ENCODE data around the gene THEMIS2.

THEMIS2 gene

DNA sequence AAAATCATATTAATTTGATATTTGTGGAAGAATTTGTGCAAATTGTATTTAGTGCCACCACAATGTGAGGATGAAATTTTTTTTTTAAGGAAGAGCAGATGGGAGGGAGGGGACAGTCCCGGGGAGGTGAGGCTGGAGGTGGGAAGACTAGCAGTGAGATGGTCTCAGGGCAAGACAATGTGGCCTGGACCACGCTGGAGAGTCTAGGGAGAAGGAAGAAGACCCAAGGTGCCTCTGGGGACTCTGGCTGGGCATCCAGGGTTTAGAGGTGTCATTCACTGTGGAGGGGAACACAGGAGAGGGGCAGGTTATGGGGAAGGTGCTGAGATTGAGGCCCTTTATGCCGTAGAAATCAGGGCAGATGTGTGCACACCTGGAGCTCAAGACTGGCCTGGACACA, 10.3 kb upstream of the THEMIS2 start:
- Histone ChIP-seq H2AFZ (ENCODE audit: low read length) (no peak overlapping the region), H3K9me3 (replicated peaks; ENCODE audit: insufficient read depth, low read length) (no peaks in the 10 kb centered on the region), H3K4me3 (ENCODE audit: low read length) (no peak overlapping the region), H3K9ac (ENCODE audit: low read length) (no peak overlapping the region), H3K79me2 (ENCODE audit: low read length) (no peaks in the 10 kb centered on the region), H3K36me3 (replicated peaks; ENCODE audit: insufficient read depth, low read length) (no peaks in the 10 kb centered on the region), H3F3A (ENCODE audit: insufficient read depth, low read length) (no peaks in the 10 kb centered on the region), H3K4me1 (ENCODE audit: low read length) (no peaks in the 10 kb centered on the region), H4K20me1 (ENCODE audit: insufficient read depth, low read length) (no peaks in the 10 kb centered on the region), H3K27ac (ENCODE audit: low read length) (no peak overlapping the region), H3K9me2 (replicated peaks; ENCODE audit: insufficient read depth, low read length) (no peaks in the 10 kb centered on the region), H3K27me3 (replicated peaks; ENCODE audit: insufficient read depth, low read length) (no peaks in the 10 kb centered on the region), H3K4me2 (ENCODE audit: low read depth, low read length) (no peak overlapping the region)
- TF ChIP-seq CTCF (IDR thresholded peaks at IDR 0.05; ENCODE audit: low read length) (no peak), EZH2phosphoT487 (IDR thresholded peaks at IDR 0.05; ENCODE audit: low read length) (no peak), EZH2 (optimal IDR thresholded peaks at IDR 0.05; ENCODE audit: low read depth, low read length) (no peak)
- no peak for DNase-seq

GRCh38 chr1:27862671-27863537, 9.4 kb upstream of the THEMIS2 start:
- H3K9me2 ChIP-seq (replicated peaks; ENCODE audit: insufficient read depth, low read length) = no peaks in the 10 kb centered on the region
- H3F3A ChIP-seq (ENCODE audit: insufficient read depth, low read length) = no peaks in the 10 kb centered on the region
- H3K9me3 ChIP-seq (replicated peaks; ENCODE audit: insufficient read depth, low read length) = no peaks in the 10 kb centered on the region
- no peaks in the 10 kb centered on the region for H3K4me1 ChIP-seq (ENCODE audit: low read length)
- no peaks in the 10 kb centered on the region for H3K79me2 ChIP-seq (ENCODE audit: low read length)
- H4K20me1 ChIP-seq (ENCODE audit: insufficient read depth, low read length) = no peaks in the 10 kb centered on the region
- no peak overlapping the region for H3K4me3 ChIP-seq (ENCODE audit: low read length)
- no peak overlapping the region for H3K9ac ChIP-seq (ENCODE audit: low read length)
- no peak overlapping the region for H3K4me2 ChIP-seq (ENCODE audit: low read depth, low read length)
- H2AFZ ChIP-seq (ENCODE audit: low read length) = no peak overlapping the region; the same call in 1 of the 2 replicates
- no peak for DNase-seq
- TF ChIP-seq CTCF (IDR thresholded peaks at IDR 0.05; ENCODE audit: low read length) (no peak), EZH2 (optimal IDR thresholded peaks at IDR 0.05; ENCODE audit: low read depth, low read length) (no peak), EZH2phosphoT487 (IDR thresholded peaks at IDR 0.05; ENCODE audit: low read length) (no peak)
- H3K36me3 ChIP-seq (replicated peaks; ENCODE audit: insufficient read depth, low read length) = no peaks in the 10 kb centered on the region
- H3K27ac ChIP-seq (ENCODE audit: low read length) = no peak overlapping the region
- no peaks in the 10 kb centered on the region for H3K27me3 ChIP-seq (replicated peaks; ENCODE audit: insufficient read depth, low read length)

- H3K4me2 ChIP-seq (ENCODE audit: low read depth, low read length) = no peak overlapping the region
- H3K27me3 ChIP-seq (replicated peaks; ENCODE audit: insufficient read depth, low read length) = no peaks in the 10 kb centered on the region
Measured at GRCh38 chr1:27863538-27863915, 8.8 kb upstream of the THEMIS2 start.

More at GRCh38 chr1:27863538-27863915, 8.8 kb upstream of the THEMIS2 start:
- Histone ChIP-seq H3F3A (ENCODE audit: insufficient read depth, low read length) (no peaks in the 10 kb centered on the region), H3K9ac (ENCODE audit: low read length) (no peak overlapping the region), H4K20me1 (ENCODE audit: insufficient read depth, low read length) (no peaks in the 10 kb centered on the region), H3K36me3 (replicated peaks; ENCODE audit: insufficient read depth, low read length) (no peaks in the 10 kb centered on the region), H3K4me3 (ENCODE audit: low read length) (no peak overlapping the region), H2AFZ (ENCODE audit: low read length) (no peak overlapping the region; the same call in 1 of the 2 replicates), H3K27ac (ENCODE audit: low read length) (no peak overlapping the region), H3K9me2 (replicated peaks; ENCODE audit: insufficient read depth, low read length) (no peaks in the 10 kb centered on the region), H3K4me1 (ENCODE audit: low read length) (no peaks in the 10 kb centered on the region), H3K79me2 (ENCODE audit: low read length) (no peaks in the 10 kb centered on the region), H3K9me3 (replicated peaks; ENCODE audit: insufficient read depth, low read length) (no peaks in the 10 kb centered on the region)
- no peak for DNase-seq
- TF ChIP-seq EZH2 (optimal IDR thresholded peaks at IDR 0.05; ENCODE audit: low read depth, low read length) (no peak), EZH2phosphoT487 (IDR thresholded peaks at IDR 0.05; ENCODE audit: low read length) (no peak), CTCF (IDR thresholded peaks at IDR 0.05; ENCODE audit: low read length) (no peak)
